MM.1S (cell line): ENCODE data around the gene EGLN3.

Experiments
- DNase-seq: peaks from one replicate; pipeline ENCODE4 v3.0.0-alpha.2; 2015
- H2AFZ ChIP-seq: fragments of 300-600 bp; sonication (generic); 2 replicates; pipeline ENCODE4 v1.6.0; 2016; ENCODE audit warnings: antibody characterized with exemption, low read length
- H3F3A ChIP-seq: fragments of 300-600 bp; sonication (generic); 2 replicates; pipeline ENCODE4 v1.6.1; 2016; ENCODE audit warnings: mild to moderate bottlenecking, antibody characterized with exemption, low read length, moderate library complexity, mixed read lengths; ENCODE audit not compliant: insufficient read depth
- H3K27ac ChIP-seq: fragments of 300-600 bp; sonication (generic); 2 replicates; pipeline ENCODE4 v1.5.1; 2016; ENCODE audit warnings: mild to moderate bottlenecking, low read length
- H3K27me3 ChIP-seq: fragments of 300-600 bp; sonication (generic); replicated peaks from 2 replicates; pipeline ENCODE4 v1.6.0; 2016; ENCODE audit warnings: low read length; ENCODE audit not compliant: insufficient read depth
- H3K36me3 ChIP-seq: fragments of 300-600 bp; sonication (generic); replicated peaks from 2 replicates; pipeline ENCODE4 v1.6.1; 2016; ENCODE audit warnings: mild to moderate bottlenecking, low read length, mixed read lengths; ENCODE audit not compliant: insufficient read depth
- H3K4me1 ChIP-seq: fragments of 300-600 bp; sonication (generic); 2 replicates; pipeline ENCODE4 v1.6.1; 2016; ENCODE audit warnings: low read length, mixed read lengths
- H3K4me2 ChIP-seq: fragments of 300-600 bp; sonication (generic); 2 replicates; pipeline ENCODE4 v1.6.0; 2016; ENCODE audit warnings: low read depth, low read length
- H3K4me3 ChIP-seq: fragments of 300-600 bp; sonication (generic); 2 replicates; pipeline ENCODE4 v1.5.1; 2016; ENCODE audit warnings: low read length, mixed read lengths
- H3K79me2 ChIP-seq: fragments of 300-600 bp; sonication (generic); 2 replicates; pipeline ENCODE4 v1.6.1; 2016; ENCODE audit warnings: mixed run types, low read length, mixed read lengths
- H3K9ac ChIP-seq: fragments of 300-600 bp; sonication (generic); 2 replicates; pipeline ENCODE4 v1.6.1; 2016; ENCODE audit warnings: low read length, mixed read lengths
- H3K9me2 ChIP-seq: fragments of 300-600 bp; sonication (generic); replicated peaks from 2 replicates; pipeline ENCODE4 v1.6.1; 2016; ENCODE audit warnings: mild to moderate bottlenecking, low read length, mixed read lengths; ENCODE audit not compliant: insufficient read depth
- H3K9me3 ChIP-seq: fragments of 300-600 bp; sonication (generic); replicated peaks from 2 replicates; pipeline ENCODE4 v1.6.1; 2016; ENCODE audit warnings: mild to moderate bottlenecking, low read length, mixed read lengths; ENCODE audit not compliant: insufficient read depth
- H4K20me1 ChIP-seq: fragments of 300-600 bp; sonication (generic); 2 replicates; pipeline ENCODE4 v1.6.1; 2016; ENCODE audit warnings: mild to moderate bottlenecking, low read length, moderate library complexity, mixed read lengths; ENCODE audit not compliant: insufficient read depth
- EZH2 ChIP-seq: fragments of 300-600 bp; sonication (generic); optimal IDR thresholded peaks from 2 replicates; pipeline ENCODE3; 2017; ENCODE audit warnings: low read depth, mild to moderate bottlenecking, antibody characterized with exemption, low read length, mixed read lengths
- EZH2phosphoT487 ChIP-seq: fragments of 300-600 bp; sonication (generic); IDR thresholded peaks from 2 replicates; pipeline ENCODE4 v1.6.1; 2018; ENCODE audit warnings: antibody characterized with exemption, low read length
- TF ChIP-seq, protein P1 (sequence below): fragments of 300-600 bp; sonication (generic); IDR thresholded peaks from 2 replicates; pipeline ENCODE4 v1.5.1; 2016; ENCODE audit warnings: antibody characterized with exemption, low read length, mixed read lengths

Gene EGLN3

GRCh38 chr14:33948145-33948868 lies 2.6 kb downstream of the EGLN3 start:
- TF ChIP-seq EZH2phosphoT487, result no peak
- no peak for TF ChIP-seq EZH2
- TF ChIP-seq, protein P1, sequence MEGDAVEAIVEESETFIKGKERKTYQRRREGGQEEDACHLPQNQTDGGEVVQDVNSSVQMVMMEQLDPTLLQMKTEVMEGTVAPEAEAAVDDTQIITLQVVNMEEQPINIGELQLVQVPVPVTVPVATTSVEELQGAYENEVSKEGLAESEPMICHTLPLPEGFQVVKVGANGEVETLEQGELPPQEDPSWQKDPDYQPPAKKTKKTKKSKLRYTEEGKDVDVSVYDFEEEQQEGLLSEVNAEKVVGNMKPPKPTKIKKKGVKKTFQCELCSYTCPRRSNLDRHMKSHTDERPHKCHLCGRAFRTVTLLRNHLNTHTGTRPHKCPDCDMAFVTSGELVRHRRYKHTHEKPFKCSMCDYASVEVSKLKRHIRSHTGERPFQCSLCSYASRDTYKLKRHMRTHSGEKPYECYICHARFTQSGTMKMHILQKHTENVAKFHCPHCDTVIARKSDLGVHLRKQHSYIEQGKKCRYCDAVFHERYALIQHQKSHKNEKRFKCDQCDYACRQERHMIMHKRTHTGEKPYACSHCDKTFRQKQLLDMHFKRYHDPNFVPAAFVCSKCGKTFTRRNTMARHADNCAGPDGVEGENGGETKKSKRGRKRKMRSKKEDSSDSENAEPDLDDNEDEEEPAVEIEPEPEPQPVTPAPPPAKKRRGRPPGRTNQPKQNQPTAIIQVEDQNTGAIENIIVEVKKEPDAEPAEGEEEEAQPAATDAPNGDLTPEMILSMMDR, result no peak
- Histone ChIP-seq H4K20me1 (no peaks in the 10 kb centered on the region), H3K27me3 (no peaks in the 10 kb centered on the region), H2AFZ (no peak overlapping the region), H3K4me1 (no peaks in the 10 kb centered on the region), H3K79me2 (no peaks in the 10 kb centered on the region), H3K9me2 (no peaks in the 10 kb centered on the region), H3K9me3 (no peaks in the 10 kb centered on the region), H3K36me3 (no peaks in the 10 kb centered on the region), H3K27ac (no peak overlapping the region), H3K4me2 (no peak overlapping the region), H3F3A (no peaks in the 10 kb centered on the region), H3K4me3 (no peak overlapping the region), H3K9ac (no peak overlapping the region)
- DNase-seq, result no peak

- no peak overlapping the region for H3K4me2 ChIP-seq
- TF ChIP-seq, protein P1, result no peak
- TF ChIP-seq EZH2 (no peak), EZH2phosphoT487 (no peak)
- DNase-seq, result no peak
- no peak overlapping the region for H3K4me3 ChIP-seq
- H3F3A ChIP-seq, result no peaks in the 10 kb centered on the region
- no peaks in the 10 kb centered on the region for H4K20me1 ChIP-seq
- H3K79me2 ChIP-seq, result no peaks in the 10 kb centered on the region
- H3K36me3 ChIP-seq, result no peaks in the 10 kb centered on the region
- no peak overlapping the region for H3K27ac ChIP-seq
- no peaks in the 10 kb centered on the region for H3K4me1 ChIP-seq
- no peaks in the 10 kb centered on the region for H3K27me3 ChIP-seq
- H2AFZ ChIP-seq, result no peak overlapping the region
- no peaks in the 10 kb centered on the region for H3K9me2 ChIP-seq
- no peaks in the 10 kb centered on the region for H3K9me3 ChIP-seq
- no peak overlapping the region for H3K9ac ChIP-seq
These were observed 4.0 kb downstream of the EGLN3 start for GRCh38 chr14:33946679-33947476.

- TF ChIP-seq, protein P1, result no peak
- TF ChIP-seq EZH2phosphoT487 (no peak), EZH2 (no peak)
- no peak overlapping the region for H3K27ac ChIP-seq
- H3K4me2 ChIP-seq, result no peak overlapping the region
- no peaks in the 10 kb centered on the region for H3K9me2 ChIP-seq
- H3K36me3 ChIP-seq, result no peaks in the 10 kb centered on the region
- H2AFZ ChIP-seq, result no peak overlapping the region
- H3K4me3 ChIP-seq, result no peak overlapping the region
- no peaks in the 10 kb centered on the region for H3K79me2 ChIP-seq
- H3K4me1 ChIP-seq, result no peaks in the 10 kb centered on the region
- H3K27me3 ChIP-seq, result no peaks in the 10 kb centered on the region
- DNase-seq, result no peak
- H3K9ac ChIP-seq, result no peak overlapping the region
- H3K9me3 ChIP-seq, result no peaks in the 10 kb centered on the region
- H3F3A ChIP-seq, result no peaks in the 10 kb centered on the region
- no peaks in the 10 kb centered on the region for H4K20me1 ChIP-seq
These were observed 5.4 kb downstream of the EGLN3 start for GRCh38 chr14:33945210-33946088.
